Epithelial cell of esophagus (primary cell): ENCODE measurements around the gene BSN.

ENCODE experiments used
- DNase-seq: peaks from one replicate; pipeline ENCODE4 v3.0.0; 2010; ENCODE audit warnings: low read depth
- H3K4me3 ChIP-seq: 2 replicates; pipeline ENCODE4 v1.5.1; 2011; ENCODE audit warnings: mild to moderate bottlenecking, low read length, control low read depth
- CTCF ChIP-seq: IDR thresholded peaks from 2 replicates; pipeline ENCODE4 v1.5.1; 2011; ENCODE audit warnings: low read depth, mild to moderate bottlenecking, low read length, control low read depth, inconsistent platforms; ENCODE audit not compliant: insufficient read depth; ENCODE audit errors: missing control alignments

BSN gene

GRCh38 chr3:49700453-49701128, 146.3 kb downstream of the BSN start:
- no peak for DNase-seq
- H3K4me3 ChIP-seq: no peak overlapping the region
- peak; percentile 7 for TF ChIP-seq CTCF

- peak; percentile 21 for DNase-seq
- TF ChIP-seq CTCF: peak; percentile 53
- no peak overlapping the region for H3K4me3 ChIP-seq
Measured at GRCh38 chr3:49701388-49702077, 147.3 kb downstream of the BSN start.

GRCh38 chr3:49702672-49703071, 148.4 kb downstream of the BSN start:
- TF ChIP-seq CTCF: no peak
- H3K4me3 ChIP-seq: no peak overlapping the region
- no peak for DNase-seq

- TF ChIP-seq CTCF: peak; percentile 91
- peak; percentile 73 for DNase-seq
- H3K4me3 ChIP-seq: no peak overlapping the region
Measured at GRCh38 chr3:49703443-49703927, 149.2 kb downstream of the BSN start.

GRCh38 chr3:49703956-49704355, 149.7 kb downstream of the BSN start:
- H3K4me3 ChIP-seq: no peak overlapping the region
- no peak for TF ChIP-seq CTCF
- DNase-seq: no peak

- DNase-seq: no peak
- no peak overlapping the region for H3K4me3 ChIP-seq
- no peak for TF ChIP-seq CTCF
Measured at GRCh38 chr3:49704629-49705028, 150.4 kb downstream of the BSN start.
